GM13976 (cell line): ENCODE measurements around the gene FMNL2.

Experiments used
- DNase-seq: peaks from one replicate; pipeline ENCODE4 v3.0.0; 2012; ENCODE audit warnings: low spot score
- CTCF ChIP-seq: IDR thresholded peaks from 2 replicates; pipeline ENCODE4 v1.5.1; 2012; ENCODE audit warnings: borderline replicate concordance, mild to moderate bottlenecking; ENCODE audit not compliant: insufficient read depth; ENCODE audit errors: extremely low read depth, missing control alignments, control extremely low read depth
- in situ Hi-C: fragments of 300-500 bp; cut with MboI; formaldehyde crosslinking; loops from one replicate; pipeline ENCODE4 v1.12.0; 2022; ENCODE audit warnings: low sequenced_read_pairs, mixed read lengths, inconsistent platforms; ENCODE audit not compliant: unreplicated experiment

FMNL2 gene

GRCh38 chr2:152396051-152396511 is 61.1 kb downstream of the FMNL2 start:
- no peak for DNase-seq
- TF ChIP-seq CTCF, result no peak
- in situ Hi-C loops, result no loop called here

GRCh38 chr2:152396763-152397162 is 61.8 kb downstream of the FMNL2 start:
- in situ Hi-C loops, result no loop called here
- DNase-seq, result no peak
- no peak for TF ChIP-seq CTCF

GRCh38 chr2:152399003-152399402 is 64.0 kb downstream of the FMNL2 start:
- DNase-seq, result no peak
- in situ Hi-C loops, result no loop called here
- no peak for TF ChIP-seq CTCF

- DNase-seq, result no peak
- in situ Hi-C loops, result no loop called here
- no peak for TF ChIP-seq CTCF
Measured at GRCh38 chr2:152400607-152401214, 65.7 kb downstream of the FMNL2 start.

- in situ Hi-C loops, result no loop called here
- DNase-seq, result no peak
Measured at GRCh38 chr2:152402780-152403759, 68.1 kb downstream of the FMNL2 start.

More at GRCh38 chr2:152402780-152403759, 68.1 kb downstream of the FMNL2 start:
- no peak for TF ChIP-seq CTCF
